GM21786 (cell line): ENCODE measurements around the gene MYH15.
"Not testable (repeated sequence)": the region's sequence is repeated elsewhere in the genome, so short reads cannot be mapped to it uniquely, and the experiment has no call there.

Source experiments
- ATAC-seq: cut with Tn5 transposase; IDR thresholded peaks from one replicate; pipeline ENCODE4 v1.9.1; 2021; ENCODE audit not compliant: unreplicated experiment

The MYH15 gene

GRCh38 chr3:108391917-108392593 lies 118.3 kb downstream of the MYH15 start:
- no peak for ATAC-seq

DNA sequence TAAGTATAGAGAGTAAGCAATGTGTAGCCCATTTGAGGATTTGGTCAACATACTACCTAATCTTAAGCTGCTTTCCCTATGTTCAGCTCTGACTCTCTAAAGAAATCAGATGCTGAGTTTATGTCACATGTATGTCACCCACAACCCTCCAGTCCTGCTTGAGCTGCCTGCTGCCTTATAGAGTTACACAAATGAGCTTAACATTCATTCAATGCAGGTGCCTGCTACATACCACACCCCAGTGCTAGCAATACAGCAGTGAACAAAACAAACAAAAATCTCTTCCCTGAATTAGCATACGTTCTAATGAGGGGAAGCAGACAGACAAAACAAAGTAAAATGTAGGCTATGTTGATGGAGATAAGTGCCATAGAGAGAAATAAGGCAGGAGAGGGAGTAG lies 121.0 kb downstream of the MYH15 start:
- no peak for ATAC-seq

DNA sequence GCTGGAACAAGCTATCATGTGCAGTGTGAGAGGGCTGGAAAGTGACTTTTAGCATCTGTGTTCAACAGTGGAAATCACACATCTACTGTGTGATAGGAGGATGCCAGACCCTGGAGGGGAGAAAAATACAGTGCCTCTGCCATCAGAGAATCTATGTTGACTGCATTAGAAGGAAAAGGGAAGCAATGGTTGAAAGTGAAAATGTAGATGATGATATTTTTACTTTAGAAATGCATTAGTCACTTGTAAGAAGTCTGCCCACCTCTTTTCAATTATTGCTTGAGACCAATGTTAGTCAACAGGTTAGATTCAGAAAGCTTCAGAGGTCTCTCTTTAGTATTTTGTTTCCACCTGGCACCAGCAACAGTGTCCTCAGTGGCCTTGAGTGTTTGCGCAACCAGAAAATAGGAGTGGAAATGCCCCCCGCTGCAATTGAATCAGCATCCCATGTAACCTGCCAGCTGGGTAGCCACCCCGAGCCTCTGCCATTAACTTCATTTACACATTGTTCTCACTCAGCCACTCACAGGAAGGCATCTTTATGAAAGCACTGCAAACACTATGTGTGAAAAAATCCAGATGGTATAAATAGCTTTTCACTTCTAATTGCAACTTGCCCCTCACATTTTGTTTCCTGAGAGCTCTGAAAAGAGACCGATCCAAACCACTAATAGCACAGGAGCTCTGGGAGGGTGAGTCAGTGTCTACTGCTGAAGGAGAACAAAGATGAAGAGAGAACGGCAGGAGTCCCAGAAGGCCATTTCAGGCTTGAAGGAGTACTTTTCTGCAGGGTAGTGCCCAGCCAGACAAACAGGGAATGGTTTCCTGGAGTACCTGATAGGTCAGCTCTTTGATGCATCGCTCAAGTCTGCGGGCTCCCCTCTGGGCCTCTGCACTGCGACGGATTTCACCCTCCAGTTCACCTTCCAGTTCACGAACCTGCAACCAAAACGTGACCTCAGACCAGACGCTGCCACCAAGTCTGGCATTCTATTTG lies 122.0 kb downstream of the MYH15 start:
- peak; percentile 71 for ATAC-seq

DNA sequence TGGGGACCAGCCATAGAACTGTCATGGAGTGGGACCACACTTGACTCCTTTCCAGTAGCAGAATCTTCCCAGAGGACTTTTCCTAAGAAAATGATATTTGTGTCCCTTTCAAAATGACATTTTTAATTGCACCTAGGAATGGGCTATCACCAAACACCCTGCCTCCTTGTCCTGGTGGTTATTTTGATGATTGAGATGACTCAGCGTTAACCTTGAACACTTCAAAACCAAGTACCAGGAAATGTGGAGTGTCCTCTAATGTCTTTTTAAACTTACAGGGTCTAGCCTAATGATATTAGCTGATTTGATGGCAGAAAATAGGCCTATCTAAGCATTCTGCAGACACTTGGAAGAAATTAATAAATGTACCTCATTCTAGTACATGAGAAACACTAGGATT lies 123.3 kb downstream of the MYH15 start:
- ATAC-seq = no peak

- no peak for ATAC-seq
These were observed 127.1 kb downstream of the MYH15 start for GRCh38 chr3:108383306-108383705.

DNA sequence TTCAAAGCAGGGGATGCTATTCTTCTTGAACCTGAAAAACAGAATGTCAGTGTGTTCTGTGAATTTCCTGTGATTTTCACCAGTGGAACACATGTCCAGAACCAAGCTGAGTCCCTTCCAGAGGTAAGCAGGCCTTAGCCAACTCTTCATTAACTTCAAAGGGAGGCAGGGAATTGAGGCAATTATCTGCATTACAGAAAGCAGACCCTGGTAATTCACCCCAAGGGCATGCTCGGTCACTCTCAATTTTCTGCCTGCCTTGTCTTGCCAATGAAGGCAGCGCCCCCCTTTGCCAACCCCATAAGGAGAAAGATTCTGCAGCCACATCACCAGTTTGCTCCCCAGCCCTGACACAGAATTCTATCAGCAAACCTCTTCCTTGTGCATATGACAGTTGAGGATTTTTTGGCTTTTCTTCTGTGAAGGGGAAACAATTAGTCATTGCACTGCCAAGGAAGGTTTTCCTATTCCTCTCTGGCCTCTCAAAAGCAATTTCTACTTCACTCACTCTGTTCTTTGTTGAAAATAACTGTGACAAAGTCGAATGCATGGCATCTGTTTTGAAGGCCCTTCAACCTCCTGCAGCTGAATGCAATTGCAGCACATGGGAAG lies 128.8 kb downstream of the MYH15 start:
- ATAC-seq = no peak

DNA sequence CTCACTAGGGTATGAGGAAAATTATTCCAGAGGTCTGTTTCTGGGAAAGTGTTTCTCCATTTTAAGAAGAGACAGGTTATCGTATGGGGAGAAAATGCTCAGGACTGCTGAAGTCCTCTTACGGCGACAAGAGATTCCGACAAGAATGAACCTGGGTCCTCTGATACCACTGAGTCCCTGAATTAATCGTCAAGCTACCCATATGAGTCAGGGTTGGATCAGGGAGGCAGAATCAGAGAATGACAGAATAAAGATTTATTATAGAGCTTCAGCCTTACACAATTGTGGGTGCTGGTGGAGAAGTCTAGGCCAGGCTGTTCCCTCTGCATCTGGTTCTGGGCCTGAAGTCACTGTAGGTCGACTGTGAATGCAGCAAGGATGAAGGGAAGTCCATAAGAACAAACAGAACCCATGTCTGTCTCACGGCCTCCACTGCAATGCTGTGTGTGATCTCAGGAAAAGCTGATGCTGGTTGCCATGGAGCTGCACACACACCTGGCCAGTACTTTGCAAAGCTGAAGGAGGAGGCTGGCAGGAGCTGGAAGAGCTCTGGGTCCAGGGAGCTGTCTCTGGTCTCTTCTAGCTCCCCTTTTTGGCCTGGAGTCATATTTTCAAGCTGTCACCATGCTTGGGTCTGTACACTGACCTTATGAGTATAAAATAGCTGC lies 130.1 kb downstream of the MYH15 start:
- ATAC-seq = no peak

- ATAC-seq = not testable (repeated sequence)
These were observed 131.4 kb downstream of the MYH15 start for GRCh38 chr3:108378952-108379342.

DNA sequence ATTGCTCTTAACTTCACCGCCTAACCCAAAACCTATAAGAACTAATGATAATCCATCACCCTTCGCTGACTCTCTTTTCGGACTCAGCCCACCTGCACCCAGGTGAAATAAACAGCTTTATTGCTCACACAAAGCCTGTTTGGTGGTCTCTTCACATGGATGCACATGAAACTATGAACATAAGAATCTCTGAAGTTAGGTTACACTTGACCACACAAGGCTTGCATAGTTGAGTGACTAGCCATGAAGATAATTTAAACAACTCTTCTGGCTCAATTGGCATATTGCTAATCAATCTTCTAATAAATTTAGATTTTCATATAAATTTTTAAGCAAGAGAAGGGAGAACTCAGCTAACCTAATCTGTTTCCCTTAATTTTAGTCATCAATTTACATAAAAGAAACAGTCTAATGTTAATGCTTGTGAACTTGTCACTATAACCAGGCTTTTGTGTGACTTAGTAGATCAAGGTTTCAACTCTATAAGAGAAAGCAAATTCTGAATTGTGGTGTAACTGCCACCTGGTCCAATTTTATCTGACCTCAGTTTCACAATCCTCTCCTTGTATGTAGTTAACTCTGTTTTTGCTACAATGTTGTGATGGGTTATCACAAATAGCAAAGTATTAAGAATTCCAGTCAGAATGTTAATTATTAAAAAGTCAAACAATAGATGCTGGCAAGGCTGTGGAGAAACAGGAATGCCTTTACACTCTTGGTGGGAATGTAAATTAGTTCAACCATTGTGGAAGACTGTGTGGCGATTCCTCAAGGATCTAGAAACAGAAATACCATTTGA lies 132.0 kb downstream of the MYH15 start:
- ATAC-seq = no peak

DNA sequence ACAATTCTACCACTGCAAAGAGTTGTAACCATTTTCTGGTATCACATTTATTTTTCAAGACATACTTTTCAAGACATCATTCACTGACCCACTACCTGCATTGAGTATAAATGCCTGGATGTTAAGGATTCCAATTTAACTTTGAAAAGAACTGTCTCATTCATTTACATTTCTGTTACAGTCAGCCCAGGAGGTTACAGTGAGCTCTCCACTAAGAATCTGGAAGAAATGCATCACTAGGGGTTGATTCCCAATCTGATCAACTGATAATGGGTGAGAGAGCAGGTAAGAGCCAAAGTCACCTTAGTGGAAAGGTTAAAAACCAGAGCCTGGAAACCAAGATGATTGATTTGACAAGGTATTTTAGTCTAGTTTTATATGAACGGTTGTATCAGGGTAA lies 133.0 kb downstream of the MYH15 start:
- ATAC-seq = no peak

DNA sequence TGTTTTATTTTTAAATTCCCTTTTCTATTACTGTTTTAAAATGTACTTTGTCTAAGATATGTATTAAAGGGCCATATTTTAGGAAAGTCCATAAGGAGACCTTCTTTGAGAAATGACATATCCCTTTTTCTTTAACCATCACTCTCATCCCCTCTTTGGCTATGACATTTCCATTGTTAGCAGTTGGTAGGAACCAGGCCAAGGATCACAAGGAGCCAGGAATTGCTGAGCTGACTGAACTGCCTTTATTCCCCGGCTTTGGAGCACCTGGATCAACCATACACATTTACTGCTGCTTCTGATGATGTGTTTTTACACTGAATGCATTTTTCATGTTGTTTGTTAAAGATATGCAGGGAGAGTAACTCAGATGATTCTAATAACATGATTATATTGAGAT lies 134.4 kb downstream of the MYH15 start:
- ATAC-seq = no peak

- no peak for ATAC-seq
These were observed 151.4 kb downstream of the MYH15 start for GRCh38 chr3:108359011-108359410.

DNA sequence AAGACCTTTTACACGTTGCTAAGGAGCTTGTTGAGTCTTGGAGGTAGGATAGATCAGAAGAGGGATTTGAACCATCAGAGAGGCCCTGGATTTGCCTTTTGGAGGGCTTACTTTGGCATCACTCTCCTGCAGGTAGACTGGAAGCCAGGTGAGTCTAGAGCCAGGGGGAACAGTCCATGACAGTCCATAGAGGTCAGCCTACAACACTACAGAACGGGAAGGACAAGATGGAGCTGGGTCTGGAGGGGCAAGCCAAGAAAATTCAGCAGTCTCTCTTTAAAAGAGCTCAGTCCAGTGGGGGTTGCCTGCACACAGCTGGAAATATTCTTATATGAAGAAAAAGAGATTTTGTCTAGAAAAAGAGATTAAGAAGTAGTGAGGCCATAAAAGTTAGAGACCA lies 153.4 kb downstream of the MYH15 start:
- ATAC-seq = no peak

GRCh38 chr3:108354562-108354961 lies 155.8 kb downstream of the MYH15 start:
- no peak for ATAC-seq

DNA sequence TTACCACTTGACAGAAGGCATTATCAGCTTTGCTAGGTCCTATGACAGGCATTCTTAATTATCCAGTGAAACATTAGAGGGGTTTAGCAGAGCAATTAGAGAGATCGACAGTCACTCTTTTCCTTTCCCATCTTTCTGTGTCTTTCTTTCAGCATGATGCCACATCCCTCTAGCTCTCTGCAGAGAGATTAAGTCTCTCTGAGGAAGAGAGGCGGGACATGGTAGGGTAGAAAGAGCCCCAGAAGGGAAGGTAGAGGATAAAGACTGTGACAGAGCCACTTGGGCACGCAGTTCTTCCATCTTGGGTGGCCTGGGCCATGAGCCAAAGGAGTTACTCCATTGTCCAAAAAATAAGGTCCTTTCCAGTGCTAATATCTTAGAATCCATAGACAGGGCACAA lies 158.2 kb downstream of the MYH15 start:
- ATAC-seq = no peak

- no peak for ATAC-seq
These were observed 163.8 kb downstream of the MYH15 start for GRCh38 chr3:108346301-108347227.

DNA sequence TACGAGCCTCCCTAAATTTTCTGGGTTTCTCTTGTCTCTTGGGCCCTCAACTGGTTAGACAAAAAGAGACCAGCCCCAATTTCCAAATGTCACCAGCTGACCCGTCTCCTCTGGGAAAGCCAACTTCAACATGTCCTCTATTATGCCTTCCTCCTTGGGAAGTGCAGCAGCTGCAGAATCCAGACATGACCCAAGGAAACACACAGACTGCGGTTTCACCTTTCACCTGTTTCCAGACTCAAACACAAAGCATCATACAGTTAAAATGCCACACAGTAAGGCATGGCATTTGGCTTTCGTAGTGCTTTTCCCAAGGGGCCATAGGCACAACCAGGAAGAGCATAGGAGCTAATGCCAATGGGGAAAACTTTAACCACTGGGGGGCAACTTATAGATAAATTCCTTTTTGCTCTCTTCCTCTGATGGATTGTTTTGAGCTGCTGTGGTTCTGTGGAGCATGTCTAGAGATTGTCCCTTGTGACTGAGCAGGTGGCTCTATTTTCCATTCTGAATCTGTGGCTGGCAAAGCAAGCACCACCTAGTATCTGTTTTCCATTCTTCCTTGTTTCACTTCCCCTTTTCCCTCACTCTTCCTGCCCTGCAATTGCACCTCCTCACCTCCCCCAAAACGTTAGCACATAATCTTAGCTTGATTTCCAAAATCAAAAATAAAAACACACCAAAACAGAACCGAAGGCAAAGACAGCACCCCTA lies 164.7 kb downstream of the MYH15 start:
- no peak for ATAC-seq

DNA sequence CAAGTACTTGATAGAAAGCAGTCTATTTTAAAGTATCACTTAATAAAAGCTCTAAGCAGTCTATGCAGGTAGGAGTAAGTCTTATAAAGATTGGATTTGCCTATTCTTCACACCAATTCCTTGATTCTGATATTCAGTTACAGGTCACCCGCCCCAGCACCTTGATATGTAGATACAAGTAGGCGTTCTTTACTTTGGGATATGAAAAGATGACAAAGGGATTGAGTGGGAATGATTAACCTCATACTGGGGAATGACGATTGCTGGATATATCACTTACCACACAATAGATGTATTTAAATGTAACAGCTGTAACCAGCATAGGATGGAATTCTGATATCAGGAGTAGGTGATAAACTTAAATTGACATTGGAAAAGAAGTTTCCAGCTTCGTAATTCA lies 166.9 kb downstream of the MYH15 start:
- no peak for ATAC-seq
